Activated naive CD4-positive, alpha-beta T cell treated with anti-CD3 and anti-CD28 coated beads, Interleukin-2, amount 50 U/mL, for 16 hours (primary cell): ENCODE data around the gene ADRM1.

Experiments used
- DNase-seq: peaks from one replicate; pipeline ENCODE4 v3.0.0-alpha.2; 2020

The ADRM1 gene, protein sequence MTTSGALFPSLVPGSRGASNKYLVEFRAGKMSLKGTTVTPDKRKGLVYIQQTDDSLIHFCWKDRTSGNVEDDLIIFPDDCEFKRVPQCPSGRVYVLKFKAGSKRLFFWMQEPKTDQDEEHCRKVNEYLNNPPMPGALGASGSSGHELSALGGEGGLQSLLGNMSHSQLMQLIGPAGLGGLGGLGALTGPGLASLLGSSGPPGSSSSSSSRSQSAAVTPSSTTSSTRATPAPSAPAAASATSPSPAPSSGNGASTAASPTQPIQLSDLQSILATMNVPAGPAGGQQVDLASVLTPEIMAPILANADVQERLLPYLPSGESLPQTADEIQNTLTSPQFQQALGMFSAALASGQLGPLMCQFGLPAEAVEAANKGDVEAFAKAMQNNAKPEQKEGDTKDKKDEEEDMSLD

GRCh38 chr20:62302341-62303061 is at the start of gene ADRM1:
ADRM1 (plus strand) TSS chr20:62302997; CDS start chr20:62303569, 572 bp downstream.
- DNase-seq, result peak; percentile 97

DNA sequence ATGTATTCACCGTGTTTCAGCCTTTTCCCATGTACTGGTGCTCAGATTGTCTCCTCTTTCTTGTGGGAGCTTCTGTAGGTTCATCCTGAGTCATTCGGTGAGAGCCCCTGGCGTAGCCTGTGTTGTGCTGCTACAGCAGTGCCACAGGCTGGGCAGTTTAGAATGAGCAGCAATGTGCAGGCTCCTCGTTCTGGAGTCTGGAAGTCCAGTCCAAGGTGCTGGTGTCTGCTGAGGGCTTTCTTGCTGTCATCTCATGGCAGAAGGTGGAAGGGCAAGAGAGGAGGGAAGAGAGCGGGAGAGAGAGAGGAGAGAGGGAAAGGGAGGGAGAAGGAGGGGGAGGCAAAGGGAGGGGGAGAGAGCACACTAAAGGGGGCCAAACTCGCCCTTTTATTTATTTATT is 49.4 kb upstream of the ADRM1 start:
- no peak for DNase-seq

DNA sequence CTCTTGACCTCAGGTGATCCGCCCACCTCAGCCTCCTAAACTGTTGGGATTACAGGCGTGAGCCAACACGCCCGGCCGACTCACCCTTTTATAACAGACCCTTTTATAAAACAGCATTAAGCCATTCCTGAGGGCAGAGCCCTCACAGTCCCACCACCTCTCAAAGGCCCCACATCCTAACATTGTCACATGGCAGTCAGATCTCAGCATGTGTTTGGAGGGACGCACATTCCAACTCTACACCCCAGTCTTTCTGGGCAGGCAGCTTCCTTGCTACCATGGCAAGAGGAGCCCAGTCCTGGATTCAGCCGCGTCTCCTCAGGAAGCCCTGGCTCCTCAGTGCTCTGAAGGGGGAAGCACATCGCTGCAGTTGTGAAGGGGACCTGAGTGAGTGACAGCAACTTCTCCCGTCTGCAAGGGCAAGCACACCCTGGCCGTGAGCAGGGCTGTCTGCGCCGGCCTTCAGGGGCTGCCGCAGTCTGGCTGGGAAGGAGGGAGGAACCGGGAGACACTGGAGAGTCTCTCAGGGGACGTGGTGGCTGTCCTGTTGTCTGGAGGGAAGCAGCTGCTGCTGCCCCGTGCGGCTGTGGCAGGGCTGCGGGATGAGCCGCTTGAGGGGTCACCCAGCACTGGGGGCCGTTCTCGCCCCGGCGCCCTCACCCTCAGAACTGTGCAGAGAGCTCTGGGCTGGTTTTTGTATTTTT is 48.6 kb upstream of the ADRM1 start:
- DNase-seq, result no peak

DNA sequence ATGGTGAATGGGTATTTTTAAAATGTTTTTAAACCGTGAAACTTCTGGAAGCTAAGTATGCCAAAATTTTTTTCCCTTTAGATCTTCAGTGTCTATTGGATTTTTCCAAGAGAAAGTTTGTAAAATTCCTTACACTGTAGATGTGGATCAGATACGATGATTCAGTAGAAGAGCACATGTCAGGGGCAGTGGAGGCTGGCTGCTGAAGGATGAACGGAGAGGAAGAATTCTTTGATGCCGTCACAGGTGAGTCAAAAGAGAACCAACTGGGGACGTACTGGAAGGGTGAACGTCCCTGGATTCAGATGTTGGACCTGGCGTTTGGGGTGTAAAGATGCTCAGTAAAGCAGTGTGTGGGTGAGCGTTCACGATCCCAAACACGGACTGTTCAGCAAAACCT is 46.8 kb upstream of the ADRM1 start:
- no peak for DNase-seq

- no peak for DNase-seq
These were observed 44.1 kb upstream of the ADRM1 start for GRCh38 chr20:62258499-62259293.

DNA sequence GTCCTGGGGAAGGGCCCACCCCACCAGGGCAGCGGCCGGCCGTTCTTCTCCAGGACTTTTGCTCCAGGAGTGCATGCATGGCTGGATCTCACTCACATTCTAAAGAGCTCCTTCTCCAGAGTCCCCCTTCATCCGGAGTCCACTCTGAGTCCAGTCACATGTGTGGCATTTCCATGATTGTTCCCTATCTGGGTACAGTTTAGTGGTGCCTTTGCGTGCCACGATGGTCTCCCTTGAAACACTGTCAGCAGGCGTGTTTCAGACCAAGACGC is 43.6 kb upstream of the ADRM1 start:
- no peak for DNase-seq

GRCh38 chr20:62262064-62262463 is 40.7 kb upstream of the ADRM1 start:
- no peak for DNase-seq

DNA sequence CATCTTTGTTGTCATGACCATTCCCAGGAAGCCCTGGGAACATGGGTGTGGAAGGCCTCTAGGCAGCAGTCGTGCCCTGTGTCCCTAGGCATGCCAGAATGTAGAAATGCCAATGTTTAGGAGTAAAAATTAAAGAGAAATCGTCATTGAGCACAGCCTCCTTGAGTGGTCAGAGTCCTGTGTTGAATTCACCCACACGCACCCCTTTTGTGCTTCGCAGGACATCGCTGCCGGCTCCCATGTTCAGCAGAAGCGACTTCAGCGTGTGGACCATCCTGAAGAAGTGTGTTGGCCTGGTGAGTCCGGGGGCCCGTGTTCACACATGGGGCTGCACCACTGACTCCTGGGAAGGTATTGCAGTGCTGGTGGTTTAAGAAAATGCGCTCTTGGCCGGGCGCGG is 39.4 kb upstream of the ADRM1 start:
- DNase-seq, result no peak

- DNase-seq, result no peak
These were observed 37.4 kb upstream of the ADRM1 start for GRCh38 chr20:62265365-62265764.

GRCh38 chr20:62266340-62266739 is 36.5 kb upstream of the ADRM1 start:
- DNase-seq, result no peak

DNA sequence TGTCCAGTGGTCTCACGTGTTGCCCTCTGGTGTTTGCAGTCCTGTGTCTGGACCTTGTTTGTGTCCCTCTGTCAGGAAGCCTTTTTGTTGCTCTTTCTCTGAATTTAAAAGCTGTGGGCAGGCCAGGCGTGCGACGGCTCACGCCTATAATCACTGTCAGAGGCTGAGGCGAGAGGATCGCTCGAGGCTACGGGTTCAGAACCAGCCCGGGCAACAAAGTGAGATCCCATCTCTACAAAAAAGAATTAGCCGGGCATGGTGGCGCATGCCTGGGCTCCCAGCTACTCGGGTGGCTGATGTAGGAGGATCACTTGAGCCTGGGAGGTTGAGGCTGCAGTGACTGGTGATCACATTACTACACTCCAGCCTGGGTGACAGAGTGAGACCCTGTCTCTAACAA is 35.9 kb upstream of the ADRM1 start:
- DNase-seq, result no peak

DNA sequence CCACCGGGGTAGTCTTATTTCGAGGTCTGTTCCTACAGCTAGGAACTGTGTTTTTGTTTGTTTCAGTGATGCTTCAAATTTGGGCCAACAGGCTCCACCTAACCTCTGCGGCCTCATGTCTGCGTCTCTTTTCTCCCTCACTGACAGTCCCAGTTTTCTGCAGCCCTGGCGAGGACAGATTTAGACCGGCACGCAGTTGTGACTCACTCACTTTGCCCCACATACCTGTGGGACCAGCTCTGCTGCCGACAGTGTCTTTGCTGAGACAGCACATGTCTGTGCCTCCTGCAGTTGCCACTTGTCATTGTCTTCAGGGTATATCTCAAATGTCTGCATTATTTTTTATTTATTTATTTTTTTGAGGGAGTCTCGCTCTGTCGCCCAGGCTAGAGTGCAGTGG is 35.3 kb upstream of the ADRM1 start:
- no peak for DNase-seq

DNA sequence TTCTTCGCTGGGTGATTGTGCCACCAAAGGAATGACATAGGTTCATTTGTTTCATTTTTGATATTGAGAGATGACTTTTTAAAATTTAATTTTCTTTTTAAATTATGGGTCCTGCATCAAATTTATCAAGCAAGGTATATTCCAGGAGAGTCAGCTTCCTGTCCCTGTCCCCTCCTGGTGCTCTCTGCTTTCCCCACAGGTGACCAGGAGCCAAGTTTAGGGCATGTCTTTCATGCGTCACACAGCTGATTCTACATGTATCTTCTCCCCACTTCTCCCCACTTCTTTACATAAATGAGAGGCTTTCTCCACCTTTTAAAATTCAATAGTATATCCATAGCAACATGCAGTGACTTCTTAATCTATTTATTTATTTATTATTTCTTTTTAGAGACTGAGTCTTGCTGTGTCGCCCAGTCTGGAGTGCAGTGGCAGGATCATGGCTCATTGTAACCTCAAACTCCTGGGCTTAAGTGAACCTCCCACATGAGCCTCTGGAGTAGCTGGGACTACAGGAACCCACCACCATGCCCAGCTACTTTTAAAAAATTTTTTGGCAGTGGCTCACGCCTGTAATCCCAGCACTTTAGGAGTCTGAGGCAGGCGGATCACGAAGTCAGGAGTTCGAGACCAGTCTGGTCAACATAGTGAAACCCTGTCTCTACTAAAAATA is 34.4 kb upstream of the ADRM1 start:
- no peak for DNase-seq

- DNase-seq, result no peak
These were observed 33.4 kb upstream of the ADRM1 start for GRCh38 chr20:62269378-62269777.

DNA sequence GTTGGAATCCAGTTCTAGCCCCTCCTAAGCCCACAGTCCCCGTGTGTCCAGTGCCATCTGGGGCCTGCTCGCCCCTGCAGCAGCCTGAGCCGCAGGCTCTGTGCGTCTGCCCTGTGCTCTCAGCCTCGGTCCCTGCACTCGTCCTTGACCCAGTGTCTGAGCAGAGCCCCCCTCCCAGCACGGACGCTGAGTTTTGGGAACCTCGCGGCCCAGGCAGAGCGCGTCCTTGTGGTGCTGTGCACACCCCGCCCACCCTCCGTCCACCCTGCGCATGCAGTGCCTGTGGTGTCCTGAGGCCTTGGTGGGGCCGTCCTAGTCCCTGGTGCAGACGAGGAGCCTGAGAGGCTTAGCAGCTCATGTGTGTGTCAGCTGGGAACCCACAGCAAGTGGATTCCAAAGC is 32.9 kb upstream of the ADRM1 start:
- DNase-seq, result no peak

DNA sequence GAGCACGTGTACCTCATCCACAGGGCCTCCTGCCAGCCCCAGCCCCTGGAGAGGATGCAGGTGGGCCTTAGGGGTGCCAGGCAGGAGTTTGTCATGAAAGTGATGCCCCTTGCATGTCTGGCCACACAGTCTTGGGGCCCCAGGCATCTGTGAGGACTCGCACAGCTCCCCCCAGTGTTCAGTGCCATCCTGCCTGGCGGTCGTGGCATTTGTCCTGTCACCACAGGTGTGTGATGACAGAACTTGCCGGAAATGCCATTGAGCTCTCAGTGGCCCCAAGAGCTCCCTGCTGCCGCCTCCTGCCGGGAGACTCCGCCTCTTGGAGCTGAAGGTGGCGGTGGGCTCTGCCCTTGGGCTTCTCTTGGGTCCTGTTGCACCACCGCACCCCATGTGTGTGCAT is 30.6 kb upstream of the ADRM1 start:
- no peak for DNase-seq

- DNase-seq, result no peak
These were observed 29.4 kb upstream of the ADRM1 start for GRCh38 chr20:62273416-62273815.

DNA sequence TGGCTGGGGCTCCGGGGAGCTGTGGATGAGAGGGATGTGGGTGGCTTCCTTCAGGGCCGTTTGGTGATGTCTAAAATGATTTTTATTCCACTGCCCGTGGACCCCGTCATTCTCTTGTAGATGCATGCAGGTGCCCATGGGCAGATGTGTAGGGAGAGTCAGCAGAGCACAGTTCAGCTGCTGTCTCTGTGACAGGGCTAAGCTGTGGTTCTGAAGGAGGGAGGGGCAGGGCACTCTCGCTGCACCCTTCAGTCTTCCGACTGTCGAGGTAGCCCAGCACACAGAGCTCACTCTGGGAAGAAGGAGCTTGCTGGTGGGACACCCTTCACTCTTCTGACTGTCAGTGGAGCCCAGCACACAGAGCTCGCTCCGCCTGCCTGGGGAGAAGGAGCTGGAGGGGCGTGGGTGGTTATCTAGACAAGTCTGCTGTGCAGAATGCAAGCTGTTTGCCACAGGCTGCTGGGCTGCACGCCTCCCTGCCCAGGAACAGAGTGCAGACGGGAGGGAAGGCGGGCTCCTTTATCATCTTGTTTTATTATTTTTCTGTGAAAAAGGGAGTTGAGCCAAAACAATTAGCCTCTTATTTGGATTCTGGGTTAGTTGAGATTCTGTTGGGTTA is 28.4 kb upstream of the ADRM1 start:
- DNase-seq, result no peak

DNA sequence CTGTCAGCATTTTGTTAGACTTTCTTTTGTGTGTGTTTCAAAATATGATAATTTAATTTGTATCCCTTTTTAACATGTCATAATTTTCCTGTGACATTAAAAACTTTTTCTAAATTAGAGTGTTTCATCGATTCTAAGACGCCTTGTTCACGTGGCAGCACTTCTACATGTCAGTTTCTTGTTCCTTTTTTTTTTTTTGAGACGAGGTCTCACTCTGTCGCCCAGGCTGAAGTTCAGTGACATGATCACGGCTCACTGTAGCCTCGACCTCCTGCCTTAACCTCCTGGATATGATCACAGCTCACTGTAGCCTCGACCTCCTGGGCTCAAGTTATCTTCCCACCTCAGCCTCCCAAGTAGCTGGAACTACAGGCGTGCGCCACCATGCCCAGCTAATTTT is 27.6 kb upstream of the ADRM1 start:
- DNase-seq, result no peak

DNA sequence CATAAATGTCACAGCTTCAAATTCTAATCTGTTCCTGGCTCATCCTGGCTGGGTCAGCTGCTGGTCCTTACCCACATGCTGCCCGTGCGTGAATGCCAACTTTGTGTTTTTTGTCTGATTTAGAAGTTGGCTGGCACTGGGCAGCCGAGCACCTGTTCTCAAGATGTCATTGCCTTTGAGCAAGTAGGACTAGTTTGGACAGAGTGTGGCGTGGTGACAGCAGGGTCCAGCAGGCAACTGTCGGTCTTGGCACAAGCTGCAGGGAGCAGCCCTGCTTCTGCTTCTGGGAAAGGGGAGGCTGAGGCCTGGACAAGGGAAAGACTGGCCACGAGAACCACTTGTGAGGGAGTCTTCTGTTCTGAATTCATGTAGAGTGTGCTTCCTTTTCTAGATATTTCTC is 26.4 kb upstream of the ADRM1 start:
- DNase-seq, result no peak

DNA sequence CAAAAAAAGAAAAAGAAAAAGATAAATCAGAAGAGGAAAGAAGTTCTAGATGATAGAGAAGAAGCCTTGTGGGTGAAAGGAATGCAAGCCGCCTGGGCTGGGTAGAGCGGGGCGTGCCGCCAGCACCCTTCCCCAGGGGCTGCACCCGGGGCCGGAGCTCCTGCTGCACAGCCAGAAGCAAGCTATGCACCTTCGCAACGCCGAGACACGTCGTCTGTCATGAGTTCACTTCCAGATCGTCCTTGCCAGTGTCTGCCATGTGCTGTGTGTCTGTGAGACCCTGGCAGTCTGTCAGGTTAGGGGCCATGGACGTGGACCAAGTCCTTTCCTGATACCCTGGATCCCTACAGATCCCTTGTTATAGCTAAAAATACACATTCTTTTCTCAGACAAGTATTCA is 25.5 kb upstream of the ADRM1 start:
- DNase-seq, result no peak

GRCh38 chr20:62280303-62280702 is 22.5 kb upstream of the ADRM1 start:
- no peak for DNase-seq
